ENCODE results near the gene TUBA1C. TPM values are rescaled to one million over a fixed set of nuclear protein-coding genes. Genes with fewer than 3 reads are reported as not detected.

TUBA1C gene
- total RNA-seq, 1 experiment from 2014 or later, result 540 TPM

DNA sequence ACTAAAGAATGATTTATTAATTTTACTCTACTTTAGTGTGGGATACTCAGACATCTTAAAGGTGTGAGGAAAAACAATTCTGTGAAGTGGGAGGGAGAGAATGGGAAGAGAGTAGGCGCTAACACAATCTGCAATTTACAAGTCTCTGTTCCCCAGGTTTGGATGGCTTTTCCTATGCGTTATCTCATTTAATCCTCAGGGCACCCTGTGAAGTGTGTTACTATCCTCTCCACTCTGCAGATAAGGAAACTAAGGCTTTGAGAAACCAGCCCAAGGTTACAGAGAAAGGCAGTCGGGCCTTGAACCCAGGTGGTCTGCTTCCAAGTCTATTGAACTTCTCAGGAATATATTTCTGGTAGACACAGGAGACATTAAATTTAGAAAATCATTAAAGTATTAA lies 36.2 kb upstream of the TUBA1C start:
- ATAC-seq (no peak), DNase-seq (ENCODE audit: low spot score) (no peak)
- peaks cover 21% of the 10 kb centered on the region for H3K4me1 Mint-ChIP-seq
- H3K9me3 Mint-ChIP-seq, result no peaks in the 10 kb centered on the region
- TF ChIP-seq ZNF121 (CRISPR knock-in tag; IDR thresholded peaks at IDR 0.05) (no peak), EMX1 (CRISPR knock-in tag; IDR thresholded peaks at IDR 0.05) (no peak), ZNF263 (CRISPR knock-in tag; IDR thresholded peaks at IDR 0.05; ENCODE audit: low read depth) (no peak), RELA (CRISPR knock-in tag; IDR thresholded peaks at IDR 0.05; ENCODE audit: borderline replicate concordance) (no peak), TP53 (CRISPR knock-in tag; IDR thresholded peaks at IDR 0.05) (no peak), ZNF232 (CRISPR knock-in tag; IDR thresholded peaks at IDR 0.05) (no peak), ZNF416 (CRISPR knock-in tag; IDR thresholded peaks at IDR 0.05) (no peak), ELF4 (CRISPR knock-in tag; IDR thresholded peaks at IDR 0.05; ENCODE audit: low read depth) (no peak)
- TF ChIP-seq, protein P1, sequence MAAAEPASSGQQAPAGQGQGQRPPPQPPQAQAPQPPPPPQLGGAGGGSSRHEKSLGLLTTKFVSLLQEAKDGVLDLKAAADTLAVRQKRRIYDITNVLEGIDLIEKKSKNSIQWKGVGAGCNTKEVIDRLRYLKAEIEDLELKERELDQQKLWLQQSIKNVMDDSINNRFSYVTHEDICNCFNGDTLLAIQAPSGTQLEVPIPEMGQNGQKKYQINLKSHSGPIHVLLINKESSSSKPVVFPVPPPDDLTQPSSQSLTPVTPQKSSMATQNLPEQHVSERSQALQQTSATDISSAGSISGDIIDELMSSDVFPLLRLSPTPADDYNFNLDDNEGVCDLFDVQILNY (CRISPR knock-in tag; IDR thresholded peaks at IDR 0.05), result no peak
- TF ChIP-seq, protein P2, sequence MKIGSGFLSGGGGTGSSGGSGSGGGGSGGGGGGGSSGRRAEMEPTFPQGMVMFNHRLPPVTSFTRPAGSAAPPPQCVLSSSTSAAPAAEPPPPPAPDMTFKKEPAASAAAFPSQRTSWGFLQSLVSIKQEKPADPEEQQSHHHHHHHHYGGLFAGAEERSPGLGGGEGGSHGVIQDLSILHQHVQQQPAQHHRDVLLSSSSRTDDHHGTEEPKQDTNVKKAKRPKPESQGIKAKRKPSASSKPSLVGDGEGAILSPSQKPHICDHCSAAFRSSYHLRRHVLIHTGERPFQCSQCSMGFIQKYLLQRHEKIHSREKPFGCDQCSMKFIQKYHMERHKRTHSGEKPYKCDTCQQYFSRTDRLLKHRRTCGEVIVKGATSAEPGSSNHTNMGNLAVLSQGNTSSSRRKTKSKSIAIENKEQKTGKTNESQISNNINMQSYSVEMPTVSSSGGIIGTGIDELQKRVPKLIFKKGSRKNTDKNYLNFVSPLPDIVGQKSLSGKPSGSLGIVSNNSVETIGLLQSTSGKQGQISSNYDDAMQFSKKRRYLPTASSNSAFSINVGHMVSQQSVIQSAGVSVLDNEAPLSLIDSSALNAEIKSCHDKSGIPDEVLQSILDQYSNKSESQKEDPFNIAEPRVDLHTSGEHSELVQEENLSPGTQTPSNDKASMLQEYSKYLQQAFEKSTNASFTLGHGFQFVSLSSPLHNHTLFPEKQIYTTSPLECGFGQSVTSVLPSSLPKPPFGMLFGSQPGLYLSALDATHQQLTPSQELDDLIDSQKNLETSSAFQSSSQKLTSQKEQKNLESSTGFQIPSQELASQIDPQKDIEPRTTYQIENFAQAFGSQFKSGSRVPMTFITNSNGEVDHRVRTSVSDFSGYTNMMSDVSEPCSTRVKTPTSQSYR (CRISPR knock-in tag; IDR thresholded peaks at IDR 0.05), result no peak
- TF ChIP-seq, protein P3, sequence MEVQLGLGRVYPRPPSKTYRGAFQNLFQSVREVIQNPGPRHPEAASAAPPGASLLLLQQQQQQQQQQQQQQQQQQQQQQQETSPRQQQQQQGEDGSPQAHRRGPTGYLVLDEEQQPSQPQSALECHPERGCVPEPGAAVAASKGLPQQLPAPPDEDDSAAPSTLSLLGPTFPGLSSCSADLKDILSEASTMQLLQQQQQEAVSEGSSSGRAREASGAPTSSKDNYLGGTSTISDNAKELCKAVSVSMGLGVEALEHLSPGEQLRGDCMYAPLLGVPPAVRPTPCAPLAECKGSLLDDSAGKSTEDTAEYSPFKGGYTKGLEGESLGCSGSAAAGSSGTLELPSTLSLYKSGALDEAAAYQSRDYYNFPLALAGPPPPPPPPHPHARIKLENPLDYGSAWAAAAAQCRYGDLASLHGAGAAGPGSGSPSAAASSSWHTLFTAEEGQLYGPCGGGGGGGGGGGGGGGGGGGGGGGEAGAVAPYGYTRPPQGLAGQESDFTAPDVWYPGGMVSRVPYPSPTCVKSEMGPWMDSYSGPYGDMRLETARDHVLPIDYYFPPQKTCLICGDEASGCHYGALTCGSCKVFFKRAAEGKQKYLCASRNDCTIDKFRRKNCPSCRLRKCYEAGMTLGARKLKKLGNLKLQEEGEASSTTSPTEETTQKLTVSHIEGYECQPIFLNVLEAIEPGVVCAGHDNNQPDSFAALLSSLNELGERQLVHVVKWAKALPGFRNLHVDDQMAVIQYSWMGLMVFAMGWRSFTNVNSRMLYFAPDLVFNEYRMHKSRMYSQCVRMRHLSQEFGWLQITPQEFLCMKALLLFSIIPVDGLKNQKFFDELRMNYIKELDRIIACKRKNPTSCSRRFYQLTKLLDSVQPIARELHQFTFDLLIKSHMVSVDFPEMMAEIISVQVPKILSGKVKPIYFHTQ (CRISPR knock-in tag; IDR thresholded peaks at IDR 0.05), result no peak
- TF ChIP-seq, protein P4, sequence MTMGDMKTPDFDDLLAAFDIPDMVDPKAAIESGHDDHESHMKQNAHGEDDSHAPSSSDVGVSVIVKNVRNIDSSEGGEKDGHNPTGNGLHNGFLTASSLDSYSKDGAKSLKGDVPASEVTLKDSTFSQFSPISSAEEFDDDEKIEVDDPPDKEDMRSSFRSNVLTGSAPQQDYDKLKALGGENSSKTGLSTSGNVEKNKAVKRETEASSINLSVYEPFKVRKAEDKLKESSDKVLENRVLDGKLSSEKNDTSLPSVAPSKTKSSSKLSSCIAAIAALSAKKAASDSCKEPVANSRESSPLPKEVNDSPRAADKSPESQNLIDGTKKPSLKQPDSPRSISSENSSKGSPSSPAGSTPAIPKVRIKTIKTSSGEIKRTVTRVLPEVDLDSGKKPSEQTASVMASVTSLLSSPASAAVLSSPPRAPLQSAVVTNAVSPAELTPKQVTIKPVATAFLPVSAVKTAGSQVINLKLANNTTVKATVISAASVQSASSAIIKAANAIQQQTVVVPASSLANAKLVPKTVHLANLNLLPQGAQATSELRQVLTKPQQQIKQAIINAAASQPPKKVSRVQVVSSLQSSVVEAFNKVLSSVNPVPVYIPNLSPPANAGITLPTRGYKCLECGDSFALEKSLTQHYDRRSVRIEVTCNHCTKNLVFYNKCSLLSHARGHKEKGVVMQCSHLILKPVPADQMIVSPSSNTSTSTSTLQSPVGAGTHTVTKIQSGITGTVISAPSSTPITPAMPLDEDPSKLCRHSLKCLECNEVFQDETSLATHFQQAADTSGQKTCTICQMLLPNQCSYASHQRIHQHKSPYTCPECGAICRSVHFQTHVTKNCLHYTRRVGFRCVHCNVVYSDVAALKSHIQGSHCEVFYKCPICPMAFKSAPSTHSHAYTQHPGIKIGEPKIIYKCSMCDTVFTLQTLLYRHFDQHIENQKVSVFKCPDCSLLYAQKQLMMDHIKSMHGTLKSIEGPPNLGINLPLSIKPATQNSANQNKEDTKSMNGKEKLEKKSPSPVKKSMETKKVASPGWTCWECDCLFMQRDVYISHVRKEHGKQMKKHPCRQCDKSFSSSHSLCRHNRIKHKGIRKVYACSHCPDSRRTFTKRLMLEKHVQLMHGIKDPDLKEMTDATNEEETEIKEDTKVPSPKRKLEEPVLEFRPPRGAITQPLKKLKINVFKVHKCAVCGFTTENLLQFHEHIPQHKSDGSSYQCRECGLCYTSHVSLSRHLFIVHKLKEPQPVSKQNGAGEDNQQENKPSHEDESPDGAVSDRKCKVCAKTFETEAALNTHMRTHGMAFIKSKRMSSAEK (CRISPR knock-in tag; IDR thresholded peaks at IDR 0.05; ENCODE audit: borderline replicate concordance), result no peak
- TF ChIP-seq, protein P5, sequence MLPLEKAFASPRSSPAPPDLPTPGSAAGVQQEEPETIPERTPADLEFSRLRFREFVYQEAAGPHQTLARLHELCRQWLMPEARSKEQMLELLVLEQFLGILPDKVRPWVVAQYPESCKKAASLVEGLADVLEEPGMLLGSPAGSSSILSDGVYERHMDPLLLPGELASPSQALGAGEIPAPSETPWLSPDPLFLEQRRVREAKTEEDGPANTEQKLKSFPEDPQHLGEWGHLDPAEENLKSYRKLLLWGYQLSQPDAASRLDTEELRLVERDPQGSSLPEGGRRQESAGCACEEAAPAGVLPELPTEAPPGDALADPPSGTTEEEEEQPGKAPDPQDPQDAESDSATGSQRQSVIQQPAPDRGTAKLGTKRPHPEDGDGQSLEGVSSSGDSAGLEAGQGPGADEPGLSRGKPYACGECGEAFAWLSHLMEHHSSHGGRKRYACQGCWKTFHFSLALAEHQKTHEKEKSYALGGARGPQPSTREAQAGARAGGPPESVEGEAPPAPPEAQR (CRISPR knock-in tag; IDR thresholded peaks at IDR 0.05), result no peak
- TF ChIP-seq, protein P6, sequence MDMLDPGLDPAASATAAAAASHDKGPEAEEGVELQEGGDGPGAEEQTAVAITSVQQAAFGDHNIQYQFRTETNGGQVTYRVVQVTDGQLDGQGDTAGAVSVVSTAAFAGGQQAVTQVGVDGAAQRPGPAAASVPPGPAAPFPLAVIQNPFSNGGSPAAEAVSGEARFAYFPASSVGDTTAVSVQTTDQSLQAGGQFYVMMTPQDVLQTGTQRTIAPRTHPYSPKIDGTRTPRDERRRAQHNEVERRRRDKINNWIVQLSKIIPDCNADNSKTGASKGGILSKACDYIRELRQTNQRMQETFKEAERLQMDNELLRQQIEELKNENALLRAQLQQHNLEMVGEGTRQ (CRISPR knock-in tag; IDR thresholded peaks at IDR 0.05), result no peak
- H3K27ac Mint-ChIP-seq, result no peak overlapping the region
- no peak overlapping the region for H3K4me3 Mint-ChIP-seq
- CTCF ChIA-PET, result no interaction called here
- POLR2A ChIA-PET, result no interaction called here
- no peaks in the 10 kb centered on the region for H3K36me3 Mint-ChIP-seq
- peaks cover 4% of the 10 kb centered on the region; the same call in 1 of the 2 replicates for H3K27me3 Mint-ChIP-seq (ENCODE audit: low read depth)

All from WTC11 (cell line).